ENCODE results near the gene CT47A7. TPM values are rescaled to one million over a fixed set of nuclear protein-coding genes. Genes with fewer than 3 reads are reported as not detected.
"Not testable (repeated sequence)": the region's sequence is repeated elsewhere in the genome, so short reads cannot be mapped to it uniquely, and the experiment has no call there.

The CT47A7 gene
- total RNA-seq = not detected

DNA sequence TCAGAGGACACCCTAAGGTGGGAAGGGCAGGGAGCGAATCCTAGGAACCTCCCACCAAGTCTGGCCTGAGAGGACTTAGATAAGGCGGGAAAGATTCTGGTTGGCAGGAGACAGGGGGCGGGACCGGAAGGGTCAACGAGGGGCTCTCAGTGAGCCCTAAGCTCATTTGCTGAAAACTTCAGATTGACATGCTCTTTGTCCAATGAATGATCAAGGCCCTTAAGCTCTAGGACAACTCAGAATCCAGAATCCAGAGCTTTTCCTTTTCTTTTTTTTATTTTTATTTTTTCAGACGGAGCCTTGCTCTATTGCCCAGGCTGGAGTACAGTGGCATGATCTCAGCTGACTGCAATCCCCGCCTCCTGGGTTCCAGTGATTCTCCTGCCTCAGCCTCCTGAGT is at the start of gene CT47A7:
TSS of gene CT47A7 (minus strand) at position 101 of the 400 bp plus-strand sequence. CDS start 255 bp downstream, outside the sequence.
- not testable (repeated sequence) for DNase-seq (ENCODE audit: low spot score)

DNA sequence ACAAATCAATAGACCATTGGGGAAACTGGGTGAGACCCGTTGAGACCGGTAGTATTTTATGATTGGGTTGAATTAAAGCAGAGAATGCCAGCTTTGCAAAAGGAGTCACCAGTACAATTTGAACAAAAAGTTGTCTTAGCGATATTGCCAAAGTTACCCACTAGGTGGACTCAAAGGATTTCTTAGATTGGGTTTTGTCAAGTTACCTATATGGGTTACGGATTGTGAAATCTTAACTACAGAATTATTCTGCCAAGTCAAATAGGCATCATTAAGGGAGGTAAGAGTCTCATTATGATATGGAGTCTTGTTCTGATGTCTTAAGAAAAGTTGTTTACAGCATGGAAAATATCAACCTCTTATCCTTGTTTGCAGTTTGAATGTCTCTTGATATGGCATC is 44.2 kb upstream of the CT47A7 start:
- TF ChIP-seq, protein P1, sequence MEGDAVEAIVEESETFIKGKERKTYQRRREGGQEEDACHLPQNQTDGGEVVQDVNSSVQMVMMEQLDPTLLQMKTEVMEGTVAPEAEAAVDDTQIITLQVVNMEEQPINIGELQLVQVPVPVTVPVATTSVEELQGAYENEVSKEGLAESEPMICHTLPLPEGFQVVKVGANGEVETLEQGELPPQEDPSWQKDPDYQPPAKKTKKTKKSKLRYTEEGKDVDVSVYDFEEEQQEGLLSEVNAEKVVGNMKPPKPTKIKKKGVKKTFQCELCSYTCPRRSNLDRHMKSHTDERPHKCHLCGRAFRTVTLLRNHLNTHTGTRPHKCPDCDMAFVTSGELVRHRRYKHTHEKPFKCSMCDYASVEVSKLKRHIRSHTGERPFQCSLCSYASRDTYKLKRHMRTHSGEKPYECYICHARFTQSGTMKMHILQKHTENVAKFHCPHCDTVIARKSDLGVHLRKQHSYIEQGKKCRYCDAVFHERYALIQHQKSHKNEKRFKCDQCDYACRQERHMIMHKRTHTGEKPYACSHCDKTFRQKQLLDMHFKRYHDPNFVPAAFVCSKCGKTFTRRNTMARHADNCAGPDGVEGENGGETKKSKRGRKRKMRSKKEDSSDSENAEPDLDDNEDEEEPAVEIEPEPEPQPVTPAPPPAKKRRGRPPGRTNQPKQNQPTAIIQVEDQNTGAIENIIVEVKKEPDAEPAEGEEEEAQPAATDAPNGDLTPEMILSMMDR (IDR thresholded peaks at IDR 0.05) = no peak
- ATAC-seq (ENCODE audit: low FRiP score) (no peak), DNase-seq (ENCODE audit: low spot score) (no peak)

More for the DNA sequence above, at the start of gene CT47A7:
- not testable (repeated sequence) for ATAC-seq (ENCODE audit: low FRiP score)

DNA sequence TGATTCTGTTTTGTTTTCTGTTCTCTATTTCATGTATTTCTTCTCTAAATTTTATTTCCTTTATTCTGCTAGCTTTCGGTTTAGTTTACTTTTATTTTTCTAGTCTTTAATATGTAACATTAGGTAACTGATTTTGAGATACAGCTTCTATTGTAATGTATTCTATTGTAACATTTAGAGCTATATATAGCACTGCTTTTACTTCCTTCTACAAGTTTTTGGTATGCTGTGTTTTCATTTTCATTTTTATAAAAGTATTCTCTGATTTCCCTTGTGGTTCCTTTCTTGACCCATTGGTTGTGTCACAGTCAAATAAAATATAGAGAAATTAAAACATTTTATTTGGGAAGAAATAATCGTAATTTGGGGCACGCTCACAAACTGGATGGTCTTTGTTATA is 43.0 kb upstream of the CT47A7 start:
- TF ChIP-seq, protein P1 (IDR thresholded peaks at IDR 0.05) = no peak
- no peak for ATAC-seq (ENCODE audit: low FRiP score)
- DNase-seq (ENCODE audit: low spot score) = no peak

DNA sequence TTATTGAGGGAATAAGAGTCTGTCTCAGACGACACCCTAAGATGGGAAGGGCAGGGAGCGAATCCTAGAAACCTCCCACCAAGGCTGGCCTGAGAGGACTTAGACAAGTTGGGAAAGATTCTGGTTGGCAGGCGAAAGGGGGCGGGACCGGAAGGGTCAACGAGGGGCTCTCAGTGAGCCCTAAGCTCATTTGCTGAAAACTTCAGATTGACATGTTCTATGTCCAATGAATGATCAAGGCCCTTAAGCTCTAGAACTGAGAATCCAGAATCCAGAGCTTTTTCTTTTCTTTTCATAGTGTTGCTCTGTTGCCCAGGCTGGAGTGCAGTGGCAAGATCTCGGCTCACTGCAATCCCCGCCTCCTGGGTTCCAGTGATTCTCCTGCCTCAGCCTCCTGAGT is 29.3 kb upstream of the CT47A7 start, which contains the start of gene CT47A1:
TSS of gene CT47A1 (minus strand) at position 101 of the 400 bp plus-strand sequence. CDS start 231 bp downstream, outside the sequence.
- not testable (repeated sequence) for ATAC-seq (ENCODE audit: low FRiP score); DNase-seq (ENCODE audit: low spot score)

Small RNAs within 50 kb of the gene (small RNA-seq; reads per million reads assigned to genes)
- gene AL670379.1 = not detected
- not detected for gene AL670379.10
- gene AL670379.11 = not detected
- gene AL670379.12 = not detected
- gene AL670379.2 = not detected
- gene AL670379.3 = not detected
- gene AL670379.4 = not detected
- not detected for gene AL670379.5
- not detected for gene AL670379.6
- gene AL670379.7 = not detected
- not detected for gene AL670379.8
- gene AL670379.9 = not detected

Other genes with a start within 250 kb of the CT47A7 start
- not detected for gene CT47B1, start 80.7 kb downstream of the CT47A7 start, total RNA-seq
- not detected for gene CT47A11, start 19.4 kb downstream of the CT47A7 start, total RNA-seq
- not detected for gene CT47A10, start 14.6 kb downstream of the CT47A7 start, total RNA-seq
- gene CT47A9, start 9.7 kb downstream of the CT47A7 start, total RNA-seq = not detected
- gene CT47A8, start 4.9 kb downstream of the CT47A7 start, total RNA-seq = not detected
- not detected for gene CT47A6, start 4.9 kb upstream of the CT47A7 start, total RNA-seq
- gene CT47A5, start 9.7 kb upstream of the CT47A7 start, total RNA-seq = not detected
- gene CT47A4, start 14.6 kb upstream of the CT47A7 start, total RNA-seq = not detected
- not detected for gene CT47A3, start 19.5 kb upstream of the CT47A7 start, total RNA-seq
- not detected for gene CT47A2, start 24.3 kb upstream of the CT47A7 start, total RNA-seq
- not detected for gene CT47A1, start 29.2 kb upstream of the CT47A7 start, total RNA-seq
- 1 to 10 TPM; 4.0 to 9.8 (median 7.5) TPM for gene GLUD2, start 91.0 kb upstream of the CT47A7 start, total RNA-seq